OCI-LY1 (cell line): ENCODE results near the gene JAG1.

Source experiments
- EZH2 ChIP-seq: fragments of 200-600 bp; sonication (generic), shearing (Covaris generic); IDR thresholded peaks from 2 replicates; pipeline ENCODE4 v1.8.0; 2017; ENCODE audit warnings: borderline replicate concordance, mixed run types, mild to moderate bottlenecking, antibody characterized with exemption, low read length, moderate library complexity, mixed read lengths
- TF ChIP-seq, protein P1 (sequence below): fragments of 200-600 bp; sonication (generic), shearing (Covaris generic); IDR thresholded peaks from 2 replicates; pipeline ENCODE4 v1.5.1; 2017; ENCODE audit warnings: mild to moderate bottlenecking, antibody characterized with exemption, low read length, moderate library complexity, mixed read lengths

DNA sequence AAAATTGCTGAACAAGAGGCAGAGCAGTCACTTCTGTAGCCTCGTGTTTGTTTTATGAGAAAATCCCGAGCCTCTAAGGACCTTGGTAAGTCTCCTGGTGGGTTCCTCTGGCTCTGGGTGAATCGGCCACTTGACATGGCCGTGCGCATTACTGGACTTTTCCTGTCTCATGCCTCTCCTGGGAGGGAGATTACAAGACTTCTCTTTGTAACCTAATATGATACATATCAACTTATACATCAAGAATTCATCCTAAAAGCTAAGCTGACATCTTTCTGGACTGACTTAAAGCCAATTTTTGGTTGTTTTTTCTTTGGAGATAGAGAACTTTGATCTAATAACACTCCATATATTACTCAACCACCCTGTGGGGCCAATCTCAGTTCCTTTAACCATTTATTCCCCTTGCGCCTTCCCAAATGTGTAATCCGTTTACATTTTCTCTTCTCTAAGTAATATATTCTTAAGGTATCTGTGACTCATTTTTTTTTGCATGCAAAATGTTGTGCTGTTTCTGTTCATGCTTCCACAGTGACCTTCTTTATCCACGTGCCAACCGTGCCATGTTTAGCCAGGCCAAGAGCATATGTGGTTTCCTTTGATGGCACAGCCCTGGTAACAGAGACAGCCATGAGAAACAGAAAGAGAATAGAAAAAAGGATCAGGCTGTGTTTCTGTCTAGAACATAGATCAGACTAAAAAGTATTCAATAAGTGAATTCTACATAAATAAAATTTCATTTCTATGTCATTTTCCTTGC is 47.5 kb upstream of the JAG1 start:
- TF ChIP-seq, protein P1, sequence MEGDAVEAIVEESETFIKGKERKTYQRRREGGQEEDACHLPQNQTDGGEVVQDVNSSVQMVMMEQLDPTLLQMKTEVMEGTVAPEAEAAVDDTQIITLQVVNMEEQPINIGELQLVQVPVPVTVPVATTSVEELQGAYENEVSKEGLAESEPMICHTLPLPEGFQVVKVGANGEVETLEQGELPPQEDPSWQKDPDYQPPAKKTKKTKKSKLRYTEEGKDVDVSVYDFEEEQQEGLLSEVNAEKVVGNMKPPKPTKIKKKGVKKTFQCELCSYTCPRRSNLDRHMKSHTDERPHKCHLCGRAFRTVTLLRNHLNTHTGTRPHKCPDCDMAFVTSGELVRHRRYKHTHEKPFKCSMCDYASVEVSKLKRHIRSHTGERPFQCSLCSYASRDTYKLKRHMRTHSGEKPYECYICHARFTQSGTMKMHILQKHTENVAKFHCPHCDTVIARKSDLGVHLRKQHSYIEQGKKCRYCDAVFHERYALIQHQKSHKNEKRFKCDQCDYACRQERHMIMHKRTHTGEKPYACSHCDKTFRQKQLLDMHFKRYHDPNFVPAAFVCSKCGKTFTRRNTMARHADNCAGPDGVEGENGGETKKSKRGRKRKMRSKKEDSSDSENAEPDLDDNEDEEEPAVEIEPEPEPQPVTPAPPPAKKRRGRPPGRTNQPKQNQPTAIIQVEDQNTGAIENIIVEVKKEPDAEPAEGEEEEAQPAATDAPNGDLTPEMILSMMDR: no peak
- no peak for TF ChIP-seq EZH2
